Prostate gland (tissue), 2 donors: Measurements from ENCODE around the gene OLFML2B.

Source experiments
- POLR2A ChIP-seq: fragments of 450-650 bp; IDR thresholded peaks from one replicate; pipeline ENCODE4 v1.6.1; 2016; ENCODE audit warnings: antibody characterized with exemption, mild to moderate bottlenecking
- POLR2AphosphoS5 ChIP-seq: sonication (generic); formaldehyde crosslinking; IDR thresholded peaks from one replicate; pipeline ENCODE4 v1.6.1; 2017; ENCODE audit warnings: antibody characterized with exemption
- TF ChIP-seq, protein P1 (sequence below), 4 experiments: fragments of 200-600 bp in 2 of 4; fragments of 450-650 bp in 2 of 4; sonication (generic) in 2 of 4; IDR thresholded peaks; 1 replicate in 3 of 4; 2 replicates in 1 of 4; pipeline ENCODE4 v1.5.1; 2016 to 2019; ENCODE audit warnings: antibody characterized with exemption in 4 of 4, mild to moderate bottlenecking in 2 of 4, moderate library complexity in 2 of 4

GRCh38 chr1:162003830-162004215, 19.8 kb downstream of the OLFML2B start:
- no peak for TF ChIP-seq POLR2A
- TF ChIP-seq, protein P1, sequence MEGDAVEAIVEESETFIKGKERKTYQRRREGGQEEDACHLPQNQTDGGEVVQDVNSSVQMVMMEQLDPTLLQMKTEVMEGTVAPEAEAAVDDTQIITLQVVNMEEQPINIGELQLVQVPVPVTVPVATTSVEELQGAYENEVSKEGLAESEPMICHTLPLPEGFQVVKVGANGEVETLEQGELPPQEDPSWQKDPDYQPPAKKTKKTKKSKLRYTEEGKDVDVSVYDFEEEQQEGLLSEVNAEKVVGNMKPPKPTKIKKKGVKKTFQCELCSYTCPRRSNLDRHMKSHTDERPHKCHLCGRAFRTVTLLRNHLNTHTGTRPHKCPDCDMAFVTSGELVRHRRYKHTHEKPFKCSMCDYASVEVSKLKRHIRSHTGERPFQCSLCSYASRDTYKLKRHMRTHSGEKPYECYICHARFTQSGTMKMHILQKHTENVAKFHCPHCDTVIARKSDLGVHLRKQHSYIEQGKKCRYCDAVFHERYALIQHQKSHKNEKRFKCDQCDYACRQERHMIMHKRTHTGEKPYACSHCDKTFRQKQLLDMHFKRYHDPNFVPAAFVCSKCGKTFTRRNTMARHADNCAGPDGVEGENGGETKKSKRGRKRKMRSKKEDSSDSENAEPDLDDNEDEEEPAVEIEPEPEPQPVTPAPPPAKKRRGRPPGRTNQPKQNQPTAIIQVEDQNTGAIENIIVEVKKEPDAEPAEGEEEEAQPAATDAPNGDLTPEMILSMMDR (IDR thresholded peaks at IDR 0.05), result no peak
- no peak for TF ChIP-seq POLR2AphosphoS5
